Measurements from ENCODE around the gene PLCXD1.

Gene PLCXD1

DNA sequence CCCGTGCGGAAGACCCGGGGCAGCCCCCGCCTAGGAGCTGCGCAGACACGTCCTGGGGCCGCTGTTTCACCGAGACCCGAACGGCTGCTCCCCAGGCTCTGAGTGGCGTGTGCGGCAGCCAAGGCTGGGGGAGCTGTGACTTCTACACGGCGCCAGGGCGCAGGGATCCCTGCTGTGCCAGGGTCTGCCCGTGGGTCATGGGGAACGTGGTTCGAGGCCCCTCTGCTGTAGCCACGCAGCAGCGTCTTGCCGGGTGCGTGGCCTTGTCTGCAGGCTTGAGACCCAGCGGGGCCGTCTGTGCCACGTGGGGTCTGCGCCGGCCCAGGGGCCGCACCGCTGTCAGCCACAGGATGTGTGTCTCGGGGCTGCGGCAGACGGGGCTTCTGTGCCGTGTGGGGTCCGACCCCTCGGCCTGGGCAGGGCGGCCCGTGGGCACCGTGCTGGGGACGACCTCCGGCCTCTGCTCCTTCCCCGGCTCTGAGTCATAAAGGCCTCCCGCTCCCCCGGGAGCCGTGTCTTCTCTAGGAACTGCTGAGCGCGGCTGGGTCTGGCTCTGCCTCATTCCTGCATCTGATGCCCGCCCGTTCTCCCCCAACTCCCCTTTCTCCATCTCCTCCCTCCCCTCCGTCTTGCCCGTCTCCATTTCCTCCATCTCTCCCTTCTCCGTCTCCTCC lies 50.1 kb downstream of the PLCXD1 start:
- POLR2A ChIA-PET, result no interaction called here

DNA sequence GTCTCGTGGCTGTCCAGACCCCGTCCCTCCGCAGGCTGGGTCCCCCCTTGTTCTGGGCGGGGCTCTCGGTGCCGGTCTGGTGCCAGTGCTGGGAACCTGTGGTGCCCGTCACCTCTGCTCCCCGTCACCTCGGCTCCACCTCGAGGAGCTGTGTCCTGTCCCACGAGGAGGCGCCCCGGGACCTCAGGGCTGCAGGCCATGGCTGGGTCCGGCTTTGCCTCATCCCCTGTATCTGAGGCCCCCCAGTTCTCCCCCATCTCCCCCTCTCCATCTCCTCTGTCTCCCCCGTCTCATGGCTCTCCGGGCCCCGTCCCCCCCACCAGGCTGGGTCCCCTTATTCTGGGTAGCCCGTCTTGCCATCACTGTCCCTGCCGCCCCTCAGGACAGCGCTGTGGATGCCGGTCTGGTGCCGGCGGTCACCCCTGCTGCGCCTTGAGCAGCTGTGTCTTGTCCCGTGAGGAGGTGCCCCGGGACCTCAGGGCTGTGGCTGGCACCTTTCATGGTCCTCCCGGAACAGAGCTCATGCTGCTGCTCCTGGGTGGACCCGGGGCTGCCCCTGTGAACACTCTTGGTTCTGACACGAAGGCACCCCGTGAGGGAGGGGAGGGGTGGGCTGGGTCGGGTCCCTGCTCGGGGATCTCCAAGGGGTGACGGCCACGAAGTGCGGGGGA lies 50.8 kb downstream of the PLCXD1 start:
- ChIA-PET CTCF (no interaction called here), POLR2A (no interaction called here)
- TF ChIP-seq, protein P1, sequence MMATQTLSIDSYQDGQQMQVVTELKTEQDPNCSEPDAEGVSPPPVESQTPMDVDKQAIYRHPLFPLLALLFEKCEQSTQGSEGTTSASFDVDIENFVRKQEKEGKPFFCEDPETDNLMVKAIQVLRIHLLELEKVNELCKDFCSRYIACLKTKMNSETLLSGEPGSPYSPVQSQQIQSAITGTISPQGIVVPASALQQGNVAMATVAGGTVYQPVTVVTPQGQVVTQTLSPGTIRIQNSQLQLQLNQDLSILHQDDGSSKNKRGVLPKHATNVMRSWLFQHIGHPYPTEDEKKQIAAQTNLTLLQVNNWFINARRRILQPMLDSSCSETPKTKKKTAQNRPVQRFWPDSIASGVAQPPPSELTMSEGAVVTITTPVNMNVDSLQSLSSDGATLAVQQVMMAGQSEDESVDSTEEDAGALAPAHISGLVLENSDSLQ (IDR thresholded peaks at IDR 0.05), result no peak
- TF ChIP-seq TARDBP (IDR thresholded peaks at IDR 0.05), result no peak
- no peak for TF ChIP-seq BHLHE40 (IDR thresholded peaks at IDR 0.05; ENCODE audit: borderline replicate concordance)
- no peak for TF ChIP-seq ARNT (IDR thresholded peaks at IDR 0.05)
- no peak for TF ChIP-seq FOXA1 (IDR thresholded peaks at IDR 0.05)
- TF ChIP-seq L3MBTL2 (conservative IDR thresholded peaks at IDR 0.05), result no peak
- no peak for TF ChIP-seq FOXM1 (IDR thresholded peaks at IDR 0.05; ENCODE audit: borderline replicate concordance)
- TF ChIP-seq FOXK2 (IDR thresholded peaks at IDR 0.05), result no peak
- no peak for TF ChIP-seq CTBP1 (IDR thresholded peaks at IDR 0.05; ENCODE audit: borderline replicate concordance)
- TF ChIP-seq NFRKB (IDR thresholded peaks at IDR 0.05), result no peak
- TF ChIP-seq ELF4 (IDR thresholded peaks at IDR 0.05), result no peak
- DNase-seq (ENCODE audit: extremely low spot score), result no peak

More for the DNA sequence above, 50.1 kb downstream of the PLCXD1 start:
- no peak for TF ChIP-seq NFRKB (IDR thresholded peaks at IDR 0.05)
- no peak for TF ChIP-seq BHLHE40 (IDR thresholded peaks at IDR 0.05; ENCODE audit: borderline replicate concordance)
- no peak for TF ChIP-seq ELF4 (IDR thresholded peaks at IDR 0.05)
- TF ChIP-seq HDGF (IDR thresholded peaks at IDR 0.05; ENCODE audit: borderline replicate concordance), result no peak
- no peak for TF ChIP-seq FOXA1 (IDR thresholded peaks at IDR 0.05)
- TF ChIP-seq SUZ12 (IDR thresholded peaks at IDR 0.05), result no peak
- no peak for TF ChIP-seq SP1 (IDR thresholded peaks at IDR 0.05)
- no peak for TF ChIP-seq ZNF384 (IDR thresholded peaks at IDR 0.05)
- no peak for TF ChIP-seq TARDBP (IDR thresholded peaks at IDR 0.05)
- TF ChIP-seq L3MBTL2 (conservative IDR thresholded peaks at IDR 0.05), result no peak
- CTCF ChIA-PET, result no interaction called here
- DNase-seq (ENCODE audit: extremely low spot score), result no peak

DNA sequence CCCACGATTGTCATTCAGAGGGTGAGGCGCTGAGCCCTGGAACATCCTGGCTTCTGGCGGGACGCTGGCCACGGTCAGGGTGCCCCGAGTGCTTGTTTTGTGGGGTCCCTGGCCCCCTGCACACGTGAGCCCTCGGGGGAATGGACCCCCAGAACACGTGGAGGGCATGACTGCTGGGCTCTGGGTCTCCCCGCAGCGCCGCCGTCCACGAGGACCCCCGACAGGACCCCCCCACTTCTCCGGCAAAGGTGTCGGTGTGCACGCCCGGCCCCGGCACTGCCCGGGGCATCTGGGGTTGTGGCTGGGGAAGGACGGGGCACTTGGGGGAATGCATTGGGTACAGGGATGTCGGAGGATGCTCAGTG lies 51.3 kb downstream of the PLCXD1 start:
- ChIA-PET CTCF (no interaction called here), POLR2A (no interaction called here)
- TF ChIP-seq ZNF384 (IDR thresholded peaks at IDR 0.05), result no peak
- no peak for TF ChIP-seq NFRKB (IDR thresholded peaks at IDR 0.05)
- no peak for TF ChIP-seq L3MBTL2 (conservative IDR thresholded peaks at IDR 0.05)
- no peak for TF ChIP-seq TARDBP (IDR thresholded peaks at IDR 0.05)
- TF ChIP-seq, protein P1 (IDR thresholded peaks at IDR 0.05), result no peak
- TF ChIP-seq BHLHE40 (IDR thresholded peaks at IDR 0.05; ENCODE audit: borderline replicate concordance), result no peak
- no peak for TF ChIP-seq ELF4 (IDR thresholded peaks at IDR 0.05)
- no peak for TF ChIP-seq HDGF (IDR thresholded peaks at IDR 0.05; ENCODE audit: borderline replicate concordance)
- no peak for TF ChIP-seq SP1 (IDR thresholded peaks at IDR 0.05)
- no peak for TF ChIP-seq LEF1 (IDR thresholded peaks at IDR 0.05; ENCODE audit: borderline replicate concordance)
- no peak for TF ChIP-seq FOXA1 (IDR thresholded peaks at IDR 0.05)
- no peak for TF ChIP-seq CTBP1 (IDR thresholded peaks at IDR 0.05; ENCODE audit: borderline replicate concordance)
- TF ChIP-seq SUZ12 (IDR thresholded peaks at IDR 0.05), result no peak
- TF ChIP-seq ARNT (IDR thresholded peaks at IDR 0.05), result no peak
- no peak for TF ChIP-seq FOXM1 (IDR thresholded peaks at IDR 0.05; ENCODE audit: borderline replicate concordance)
- no peak for DNase-seq (ENCODE audit: extremely low spot score)

DNA sequence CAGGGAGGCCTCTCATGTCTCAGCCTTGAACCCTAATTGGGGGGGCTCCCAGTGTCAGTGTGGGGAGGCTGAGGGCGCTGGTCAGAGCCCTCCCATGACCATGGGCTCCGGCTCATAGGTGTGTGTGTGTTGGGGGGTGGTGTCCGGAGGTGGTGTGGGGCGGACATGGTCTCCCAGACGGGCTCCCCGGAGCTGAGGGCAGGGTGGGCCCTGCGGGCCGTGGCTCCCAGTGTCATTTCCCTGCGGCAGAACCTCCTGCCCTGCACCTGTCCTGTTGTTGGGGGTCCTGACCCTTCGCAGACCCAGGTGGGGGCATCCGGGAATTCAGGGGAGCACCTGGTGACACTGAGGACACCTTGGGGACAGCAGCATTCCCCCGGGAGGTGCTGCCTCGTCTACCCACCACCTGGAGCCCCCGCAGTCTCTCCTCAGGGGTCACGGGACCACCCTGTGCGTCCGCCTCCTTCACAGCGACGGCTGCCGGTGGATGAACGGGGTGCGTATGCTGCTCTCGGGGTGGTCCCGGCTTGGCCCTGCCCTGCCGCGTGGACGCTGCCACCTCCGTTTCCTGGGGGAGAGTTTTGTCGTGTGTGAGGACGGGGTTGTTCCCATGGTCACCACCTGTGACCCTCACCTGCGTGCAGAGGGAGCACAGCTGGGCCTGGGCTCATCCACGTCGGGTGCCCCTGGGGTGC lies 51.9 kb downstream of the PLCXD1 start:
- DNase-seq (ENCODE audit: extremely low spot score), result no peak
- CTCF ChIA-PET, result no interaction called here
- TF ChIP-seq FOXA1 (IDR thresholded peaks at IDR 0.05), result no peak
- TF ChIP-seq NFRKB (IDR thresholded peaks at IDR 0.05), result no peak
- TF ChIP-seq ELF4 (IDR thresholded peaks at IDR 0.05), result no peak
- TF ChIP-seq FOXM1 (IDR thresholded peaks at IDR 0.05; ENCODE audit: borderline replicate concordance), result no peak
- no peak for TF ChIP-seq BHLHE40 (IDR thresholded peaks at IDR 0.05; ENCODE audit: borderline replicate concordance)
- TF ChIP-seq L3MBTL2 (conservative IDR thresholded peaks at IDR 0.05), result no peak
- TF ChIP-seq, protein P1 (IDR thresholded peaks at IDR 0.05), result no peak
- TF ChIP-seq ZNF384 (IDR thresholded peaks at IDR 0.05), result no peak
- no peak for TF ChIP-seq TARDBP (IDR thresholded peaks at IDR 0.05)
- no peak for TF ChIP-seq SP1 (IDR thresholded peaks at IDR 0.05)
- POLR2A ChIA-PET, result no interaction called here

DNA sequence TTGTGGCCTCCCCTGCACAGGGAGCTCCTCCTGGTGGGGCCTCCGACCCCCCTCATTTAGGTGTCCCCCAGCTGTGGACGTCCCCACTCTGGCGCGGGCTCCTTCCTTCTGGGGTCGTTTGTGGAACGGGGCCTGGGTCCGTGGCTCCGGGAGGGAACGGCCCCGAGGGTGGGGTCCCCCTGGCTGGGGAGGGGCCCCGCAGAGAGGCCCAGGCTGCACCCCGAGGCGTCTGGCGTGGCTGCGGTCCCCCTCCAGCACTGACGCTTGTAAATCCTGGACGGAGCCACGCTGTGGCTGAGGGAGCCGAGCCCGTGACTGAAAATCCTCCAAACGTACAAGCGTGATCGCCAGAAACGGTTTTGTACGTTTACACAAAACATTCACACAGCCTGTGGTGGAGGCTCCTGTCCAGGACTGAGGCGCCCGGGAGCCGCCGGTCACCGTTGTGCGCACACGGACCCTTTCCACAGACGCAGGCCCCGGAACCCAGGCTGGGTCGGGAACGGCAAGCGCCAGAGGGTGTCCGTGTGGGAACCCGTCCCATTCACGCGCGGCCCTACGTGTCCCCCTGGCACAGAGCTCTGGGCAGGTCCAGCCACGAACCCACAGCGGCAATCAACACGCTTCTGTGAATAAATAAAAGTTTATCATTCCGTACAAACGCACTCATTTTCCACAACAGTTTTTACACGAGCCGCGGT lies 52.6 kb downstream of the PLCXD1 start:
- POLR2A ChIA-PET, result no interaction called here

More for the DNA sequence above, 52.6 kb downstream of the PLCXD1 start:
- TF ChIP-seq FOXM1 (IDR thresholded peaks at IDR 0.05; ENCODE audit: borderline replicate concordance) (no peak), ZNF384 (IDR thresholded peaks at IDR 0.05) (no peak), ELF4 (IDR thresholded peaks at IDR 0.05) (no peak), SUZ12 (IDR thresholded peaks at IDR 0.05) (no peak), SP1 (IDR thresholded peaks at IDR 0.05) (no peak), ARNT (IDR thresholded peaks at IDR 0.05) (no peak), FOXK2 (IDR thresholded peaks at IDR 0.05) (no peak), NFRKB (IDR thresholded peaks at IDR 0.05) (no peak), L3MBTL2 (conservative IDR thresholded peaks at IDR 0.05) (no peak), HDGF (IDR thresholded peaks at IDR 0.05; ENCODE audit: borderline replicate concordance) (no peak), TARDBP (IDR thresholded peaks at IDR 0.05) (no peak)
- TF ChIP-seq, protein P1 (IDR thresholded peaks at IDR 0.05), result no peak
- DNase-seq (ENCODE audit: extremely low spot score), result no peak
- CTCF ChIA-PET, result no interaction called here
